ENCODE data around the gene TRAF3IP1. TPM values are rescaled to one million over a fixed set of nuclear protein-coding genes. Genes with fewer than 3 reads are reported as not detected.

Gene TRAF3IP1
- total and polyA plus RNA-seq, 12 donors = 4.0 to 20.4 (median 10.4) TPM

DNA sequence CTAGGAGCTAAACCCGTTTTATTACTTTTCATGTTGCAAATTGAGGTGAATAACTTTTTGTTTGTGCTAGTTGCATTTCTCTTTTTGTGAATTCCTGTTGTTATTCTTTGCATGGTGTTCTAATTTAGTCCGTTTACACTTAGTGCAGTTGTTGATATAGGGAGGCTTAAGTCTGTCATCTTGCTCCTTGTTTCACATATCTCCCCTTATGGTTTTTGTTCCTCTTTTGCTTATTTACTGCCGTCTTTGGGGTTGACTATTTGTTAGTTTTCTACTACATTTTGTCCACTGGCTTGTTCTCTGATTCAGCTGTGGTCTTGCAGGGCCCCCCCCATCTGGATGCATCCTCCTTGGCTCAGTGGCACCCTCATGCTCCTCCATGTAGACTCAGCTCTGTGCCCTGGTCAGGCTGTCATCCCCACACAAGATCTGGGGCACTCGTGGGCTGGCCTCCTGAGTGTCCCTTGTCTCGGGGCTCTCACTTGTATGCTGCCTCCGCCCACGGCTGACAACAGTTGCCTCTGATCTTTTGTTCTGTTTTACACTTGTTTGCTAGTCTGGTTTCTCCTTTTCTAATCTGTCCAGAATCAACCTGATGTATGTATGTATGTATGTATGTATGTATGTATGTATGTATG, 63.5 kb downstream of the TRAF3IP1 start:
- H3K27ac ChIP-seq = no peak overlapping the region
- TF ChIP-seq, protein P1, sequence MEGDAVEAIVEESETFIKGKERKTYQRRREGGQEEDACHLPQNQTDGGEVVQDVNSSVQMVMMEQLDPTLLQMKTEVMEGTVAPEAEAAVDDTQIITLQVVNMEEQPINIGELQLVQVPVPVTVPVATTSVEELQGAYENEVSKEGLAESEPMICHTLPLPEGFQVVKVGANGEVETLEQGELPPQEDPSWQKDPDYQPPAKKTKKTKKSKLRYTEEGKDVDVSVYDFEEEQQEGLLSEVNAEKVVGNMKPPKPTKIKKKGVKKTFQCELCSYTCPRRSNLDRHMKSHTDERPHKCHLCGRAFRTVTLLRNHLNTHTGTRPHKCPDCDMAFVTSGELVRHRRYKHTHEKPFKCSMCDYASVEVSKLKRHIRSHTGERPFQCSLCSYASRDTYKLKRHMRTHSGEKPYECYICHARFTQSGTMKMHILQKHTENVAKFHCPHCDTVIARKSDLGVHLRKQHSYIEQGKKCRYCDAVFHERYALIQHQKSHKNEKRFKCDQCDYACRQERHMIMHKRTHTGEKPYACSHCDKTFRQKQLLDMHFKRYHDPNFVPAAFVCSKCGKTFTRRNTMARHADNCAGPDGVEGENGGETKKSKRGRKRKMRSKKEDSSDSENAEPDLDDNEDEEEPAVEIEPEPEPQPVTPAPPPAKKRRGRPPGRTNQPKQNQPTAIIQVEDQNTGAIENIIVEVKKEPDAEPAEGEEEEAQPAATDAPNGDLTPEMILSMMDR (IDR thresholded peaks at IDR 0.05) = no peak
- peaks cover 2 to 65% (median 9%) of the 10 kb centered on the region in 9 donors for H3K4me1 ChIP-seq
- intact Hi-C loops (cut with DNase I) = no loop called here
- H3K36me3 ChIP-seq = peaks cover 0 to 21% (median 3%) of the 10 kb centered on the region in 9 donors
- no peak for ATAC-seq
- H3K9me3 ChIP-seq = no peaks in the 10 kb centered on the region
- DNase-seq = no peak
- H3K4me3 ChIP-seq = no peak overlapping the region
- 94 to 96% methylated on average over 7 of the region's 7 CpGs for WGBS, 2 donors
- no peaks in the 10 kb centered on the region for H3K27me3 ChIP-seq

DNA sequence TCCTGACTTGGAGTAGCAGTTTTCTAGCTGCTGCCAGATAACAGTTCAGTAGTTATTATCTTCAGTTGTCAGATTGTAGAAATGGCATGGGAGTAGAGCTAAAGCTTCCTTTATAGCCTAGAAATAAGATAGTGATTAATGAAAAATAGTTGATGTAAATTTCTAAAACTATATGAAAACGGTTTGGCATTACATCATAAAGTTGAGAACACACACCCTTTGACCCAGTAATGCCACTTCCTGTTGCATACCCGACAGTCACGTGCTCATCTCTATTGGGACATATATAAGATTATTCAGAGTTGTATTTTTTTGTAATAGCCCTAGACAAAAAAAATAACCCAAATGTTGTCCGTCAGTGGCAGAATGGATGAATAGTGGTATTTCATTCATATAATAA, 67.0 kb downstream of the TRAF3IP1 start:
- WGBS, 2 donors = 55 to 67% methylated on average over 4 of the region's 4 CpGs
- no peak overlapping the region for H3K4me3 ChIP-seq
- no peaks in the 10 kb centered on the region for H3K9me3 ChIP-seq
- peaks cover 0 to 43% (median 8%) of the 10 kb centered on the region in 9 donors for H3K4me1 ChIP-seq
- DNase-seq (no peak), ATAC-seq (no peak)
- peaks cover 0 to 15% (median 3%) of the 10 kb centered on the region in 9 donors for H3K36me3 ChIP-seq
- no peaks in the 10 kb centered on the region for H3K27me3 ChIP-seq
- peak overlapping the region in 1 of 10 donors; percentile 52 for H3K27ac ChIP-seq
- intact Hi-C loops (cut with DNase I) = no loop called here
- TF ChIP-seq, protein P1 (IDR thresholded peaks at IDR 0.05) = no peak

DNA sequence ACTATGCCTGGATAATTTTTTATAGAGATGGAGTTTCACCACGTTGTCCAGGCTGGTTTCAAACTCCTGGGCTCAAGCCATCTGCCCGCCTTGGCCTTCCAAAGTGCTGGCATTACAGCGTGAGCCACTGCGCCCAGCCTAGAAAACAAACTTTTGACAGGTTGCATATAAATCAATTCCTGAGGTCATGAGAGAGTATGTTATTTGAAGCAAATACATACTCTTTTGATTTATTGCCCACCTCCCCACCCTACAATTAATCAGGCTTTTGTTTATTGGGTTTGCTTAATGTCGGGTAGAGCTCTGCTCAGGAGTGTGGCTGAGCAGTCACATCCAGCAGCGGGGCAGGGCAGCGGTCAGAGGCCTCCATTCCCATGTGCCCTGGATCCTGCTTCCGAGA, 68.5 kb downstream of the TRAF3IP1 start:
- no peak for DNase-seq
- H3K27me3 ChIP-seq = no peaks in the 10 kb centered on the region
- no peaks in the 10 kb centered on the region for H3K9me3 ChIP-seq
- no peak for ATAC-seq
- TF ChIP-seq, protein P1 (IDR thresholded peaks at IDR 0.05) = no peak
- 74 to 89% methylated on average over 8 of the region's 8 CpGs for WGBS, 2 donors
- peaks cover 0 to 30% (median 8%) of the 10 kb centered on the region in 9 donors for H3K4me1 ChIP-seq
- peak overlapping the region in 1 of 10 donors; percentile 87 for H3K27ac ChIP-seq
- intact Hi-C loops (cut with DNase I) = no loop called here
- no peak overlapping the region for H3K4me3 ChIP-seq
- peaks cover 0 to under 1% (median 0%) of the 10 kb centered on the region in 9 donors for H3K36me3 ChIP-seq

DNA sequence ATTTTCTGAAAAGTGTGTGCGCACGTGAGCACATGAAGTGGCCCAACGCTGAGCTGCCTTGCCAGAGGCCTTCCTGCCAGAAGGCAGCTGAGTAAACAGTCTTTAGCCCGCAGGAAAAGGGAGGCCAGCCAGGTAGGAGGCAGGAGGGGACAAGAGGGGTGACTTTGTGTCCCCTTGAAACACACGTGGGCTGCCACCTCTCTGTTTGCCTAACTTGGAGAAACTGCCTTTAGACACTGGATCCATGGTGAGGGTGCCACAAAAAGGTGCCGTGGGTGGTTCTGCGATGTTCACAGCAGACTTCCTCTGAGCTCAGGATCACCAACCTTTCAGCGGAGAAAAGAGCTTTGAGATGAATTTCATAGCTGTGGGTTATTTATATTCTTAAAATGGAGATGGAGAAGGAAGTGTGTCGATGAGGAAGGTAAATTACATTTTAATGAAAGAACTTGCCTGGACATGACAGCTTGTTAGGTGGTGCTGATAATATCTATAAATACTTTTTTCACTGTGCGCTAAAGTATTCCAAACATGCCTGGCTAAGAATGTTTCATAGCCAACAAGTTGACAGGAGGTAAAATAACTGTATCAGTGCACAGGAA, 69.8 kb downstream of the TRAF3IP1 start:
- DNase-seq (no peak), ATAC-seq (peak; percentile 55 to 92 (median 84))
- peak overlapping the region; percentile 43 to 87 (median 79) for H3K27ac ChIP-seq
- intact Hi-C loops (cut with DNase I) = loop anchor here in 1 of 10 donors (10.0 kb wide), 1 partner anchor 55 kb away; no protein-coding TSS in a partner anchor
- no peaks in the 10 kb centered on the region for H3K27me3 ChIP-seq
- no peaks in the 10 kb centered on the region for H3K36me3 ChIP-seq
- no peaks in the 10 kb centered on the region for H3K9me3 ChIP-seq
- H3K4me1 ChIP-seq = peaks cover 0 to 30% (median 8%) of the 10 kb centered on the region in 9 donors
- WGBS, 2 donors = 49 to 63% methylated on average over 10 of the region's 10 CpGs
- H3K4me3 ChIP-seq = no peak overlapping the region
- TF ChIP-seq, protein P1 (IDR thresholded peaks at IDR 0.05) = no peak
